Peyer's patch (tissue), 4 donors: ENCODE measurements around the gene LRRC73.

Source experiments
- POLR2A ChIP-seq, 2 donors: fragments of 450-650 bp; IDR thresholded peaks; one replicate each; pipeline ENCODE4 v1.5.1; 2017; ENCODE audit warnings: antibody characterized with exemption in 2 of 2, mild to moderate bottlenecking in 2 of 2, moderate library complexity in 2 of 2
- TF ChIP-seq, protein P1 (sequence below), 6 experiments: fragments of 450-650 bp in 4 of 6; fragments of 200-600 bp in 2 of 6; sonication (generic) in 1 of 6; IDR thresholded peaks; one replicate each; pipeline ENCODE4 v1.5.1; 2017 to 2019; ENCODE audit warnings: antibody characterized with exemption in 6 of 6, mild to moderate bottlenecking in 3 of 6, moderate library complexity in 1 of 6

DNA sequence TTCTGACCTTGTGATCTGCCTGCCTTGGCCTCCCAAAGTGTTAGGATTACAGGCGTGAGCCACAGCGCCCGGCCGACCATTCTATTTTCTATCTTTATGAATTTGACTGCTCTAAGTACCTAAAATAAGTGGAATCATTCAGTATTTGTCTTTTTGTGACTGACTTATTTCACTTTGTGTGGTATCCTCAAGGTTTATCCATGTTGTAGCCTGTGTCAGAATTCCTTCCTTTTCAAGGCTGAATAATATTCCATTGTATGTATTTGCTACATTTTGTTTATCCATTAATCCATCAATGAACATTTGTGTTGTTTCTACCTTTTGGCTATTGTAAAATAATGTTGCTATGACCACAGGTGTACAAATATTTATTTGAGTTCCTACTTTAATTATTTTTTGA, 37.6 kb downstream of the LRRC73 start:
- TF ChIP-seq, protein P1, sequence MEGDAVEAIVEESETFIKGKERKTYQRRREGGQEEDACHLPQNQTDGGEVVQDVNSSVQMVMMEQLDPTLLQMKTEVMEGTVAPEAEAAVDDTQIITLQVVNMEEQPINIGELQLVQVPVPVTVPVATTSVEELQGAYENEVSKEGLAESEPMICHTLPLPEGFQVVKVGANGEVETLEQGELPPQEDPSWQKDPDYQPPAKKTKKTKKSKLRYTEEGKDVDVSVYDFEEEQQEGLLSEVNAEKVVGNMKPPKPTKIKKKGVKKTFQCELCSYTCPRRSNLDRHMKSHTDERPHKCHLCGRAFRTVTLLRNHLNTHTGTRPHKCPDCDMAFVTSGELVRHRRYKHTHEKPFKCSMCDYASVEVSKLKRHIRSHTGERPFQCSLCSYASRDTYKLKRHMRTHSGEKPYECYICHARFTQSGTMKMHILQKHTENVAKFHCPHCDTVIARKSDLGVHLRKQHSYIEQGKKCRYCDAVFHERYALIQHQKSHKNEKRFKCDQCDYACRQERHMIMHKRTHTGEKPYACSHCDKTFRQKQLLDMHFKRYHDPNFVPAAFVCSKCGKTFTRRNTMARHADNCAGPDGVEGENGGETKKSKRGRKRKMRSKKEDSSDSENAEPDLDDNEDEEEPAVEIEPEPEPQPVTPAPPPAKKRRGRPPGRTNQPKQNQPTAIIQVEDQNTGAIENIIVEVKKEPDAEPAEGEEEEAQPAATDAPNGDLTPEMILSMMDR (IDR thresholded peaks at IDR 0.05) = no peak
- TF ChIP-seq POLR2A (IDR thresholded peaks at IDR 0.05) = no peak
